HCT116 (cell line): Measurements from ENCODE around the gene ADD3. TPM values are rescaled to one million over a fixed set of nuclear protein-coding genes. Genes with fewer than 3 reads are reported as not detected.

ENCODE experiments used
- ATAC-seq: fragments of 200-7000 bp; cut with Tn5 transposase; 2 replicates; pipeline ENCODE4 v1.9.1; 2020; ENCODE audit warnings: mild to moderate bottlenecking, moderate library complexity
- BruUV-seq: library from RNA; stranded (reverse); fragments of 400-500 nt; replicated peaks from 2 replicates; lab custom pipeline; 2021; lab: Mats Ljungman, UMichigan
- CTCF ChIA-PET: fragments of 300-600 bp; sonication (Branson Sonifier 250); formaldehyde crosslinking; loops from one replicate; lab custom pipeline; 2021; ENCODE audit warnings: antibody characterized with exemption; lab: Charles Lee
- POLR2A ChIA-PET: fragments of 300-600, 350-600 bp; sonication (Branson Sonifier 250); formaldehyde crosslinking; loops from one replicate; lab custom pipeline; 2021; ENCODE audit warnings: antibody characterized with exemption; lab: Charles Lee
- RAD21 ChIA-PET, 2 experiments: fragments of 300-600 bp; sonication (Branson Sonifier 250); formaldehyde crosslinking; loops; one replicate each; lab custom pipeline; 2023; ENCODE audit warnings: low total read pairs in 2 of 2; ENCODE audit not compliant: uncharacterized antibody in 2 of 2, unreplicated experiment in 2 of 2, low non-redundant PET in 1 of 2; lab: Charles Lee
- DNase-seq: peaks from one replicate; pipeline ENCODE4 v3.0.0-alpha.2; 2010; ENCODE audit warnings: low read depth, low spot score
- H2AFZ ChIP-seq: fragments of 200-600 bp; shearing (Covaris generic), sonication (generic); 2 replicates; pipeline ENCODE4 v1.6.1; 2017; ENCODE audit warnings: low read depth, mixed run types, mixed read lengths, antibody characterized with exemption, low read length; ENCODE audit not compliant: poor library complexity, severe bottlenecking
- H3K27ac ChIP-seq: 2 replicates; pipeline ENCODE4 v1.5.1; 2012; ENCODE audit warnings: low read depth, low read length
- H3K27me3 ChIP-seq: fragments of 200-600 bp; sonication (generic); 2 replicates; pipeline ENCODE4 v1.6.1; 2016; ENCODE audit warnings: mixed run types, low read length, mixed read lengths; ENCODE audit not compliant: insufficient read depth
- H3K36me3 ChIP-seq, 2 experiments: fragments of 200-500 bp in 1 of 2; fragments of 200-600 bp in 1 of 2; sonication (Bioruptor generic) in 1 of 2; sonication (generic) in 1 of 2; 2 replicates each; pipeline versions ENCODE4 v1.5.1 to v1.6.1; 2014 to 2016; ENCODE audit warnings: low read length in 2 of 2, inconsistent platforms in 1 of 2, mixed read lengths in 1 of 2, mixed run types in 1 of 2; ENCODE audit not compliant: insufficient read depth in 2 of 2, control insufficient read depth in 1 of 2
- H3K4me1 ChIP-seq, 2 experiments: fragments of 200-600 bp in 1 of 2; sonication (generic) in 1 of 2; 2 replicates each; pipeline versions ENCODE4 v1.5.1 to v1.6.1; 2012 to 2017; ENCODE audit warnings: low read length in 2 of 2, inconsistent platforms in 1 of 2, mild to moderate bottlenecking in 1 of 2, mixed read lengths in 1 of 2, mixed run types in 1 of 2, moderate library complexity in 1 of 2; ENCODE audit not compliant: insufficient read depth in 2 of 2, control insufficient read depth in 1 of 2
- H3K4me2 ChIP-seq: fragments of 200-600 bp; sonication (generic); 2 replicates; pipeline ENCODE4 v1.6.1; 2017; ENCODE audit warnings: mixed run types, low read length, mixed read lengths
- H3K4me3 ChIP-seq, 2 experiments: fragments of 200-600 bp in 1 of 2; sonication (generic) in 1 of 2; replicated peaks in 1 of 2; 2 replicates each; pipeline ENCODE4 v1.5.1; 2011 to 2016; ENCODE audit warnings: low read length in 2 of 2, control low read depth in 1 of 2, low read depth in 1 of 2, mild to moderate bottlenecking in 1 of 2, mixed read lengths in 1 of 2, mixed run types in 1 of 2
- H3K79me2 ChIP-seq: fragments of 200-600 bp; sonication (generic); 2 replicates; pipeline ENCODE4 v1.6.1; 2017; ENCODE audit warnings: mild to moderate bottlenecking, mixed run types, low read length, moderate library complexity, mixed read lengths; ENCODE audit not compliant: insufficient read depth
- H3K9ac ChIP-seq: fragments of 200-600 bp; sonication (generic); 2 replicates; pipeline ENCODE4 v1.6.1; 2016; ENCODE audit warnings: low read length, mixed read lengths
- H3K9me2 ChIP-seq: fragments of 200-600 bp; sonication (generic), shearing (Covaris generic); 2 replicates; pipeline ENCODE4 v1.6.1; 2017; ENCODE audit warnings: mixed run types, mild to moderate bottlenecking, moderate library complexity; ENCODE audit not compliant: insufficient read depth
- H3K9me3 ChIP-seq, 2 experiments: fragments of 200-500 bp in 1 of 2; fragments of 200-600 bp in 1 of 2; sonication (Bioruptor generic) in 1 of 2; sonication (generic) in 1 of 2; 2 replicates each; pipeline ENCODE4 v1.6.1; 2014 to 2017; ENCODE audit warnings: low read length in 2 of 2, mixed read lengths in 2 of 2, inconsistent platforms in 1 of 2, low read depth in 1 of 2, mild to moderate bottlenecking in 1 of 2, mixed run types in 1 of 2, moderate library complexity in 1 of 2; ENCODE audit not compliant: control insufficient read depth in 1 of 2, insufficient read depth in 1 of 2
- H4K20me1 ChIP-seq: fragments of 200-600 bp; sonication (generic), shearing (Covaris generic); 2 replicates; pipeline ENCODE4 v1.6.1; 2017; ENCODE audit warnings: mixed run types, mild to moderate bottlenecking, moderate library complexity; ENCODE audit not compliant: insufficient read depth
- CBX3 ChIP-seq: IDR thresholded peaks from 2 replicates; pipeline ENCODE4 v1.6.1; 2012; ENCODE audit warnings: low read depth
- CTCF ChIP-seq, 3 experiments: fragments of 200-600 bp in 1 of 3; sonication (generic) in 1 of 3; IDR thresholded peaks in 2 of 3; conservative IDR thresholded peaks in 1 of 3; 2 replicates each; pipeline ENCODE4 v1.5.1; 2012 to 2017; ENCODE audit warnings: low read depth in 2 of 3, low read length in 2 of 3, antibody characterized with exemption in 1 of 3, borderline replicate concordance in 1 of 3, control low read depth in 1 of 3, mild to moderate bottlenecking in 1 of 3, mixed read lengths in 1 of 3, mixed run types in 1 of 3, moderate library complexity in 1 of 3; ENCODE audit not compliant: insufficient read depth in 1 of 3
- EGR1 ChIP-seq: IDR thresholded peaks from 2 replicates; pipeline ENCODE4 v1.6.1; 2012; ENCODE audit warnings: low read depth
- ELF1 ChIP-seq: IDR thresholded peaks from 2 replicates; pipeline ENCODE4 v1.6.1; 2012; ENCODE audit warnings: low read depth, borderline replicate concordance
- FOSL1 ChIP-seq: IDR thresholded peaks from 2 replicates; pipeline ENCODE4 v1.6.1; 2012; ENCODE audit warnings: low read depth
- MAX ChIP-seq: IDR thresholded peaks from 2 replicates; pipeline ENCODE4 v1.6.1; 2012
- REST ChIP-seq: IDR thresholded peaks from 2 replicates; pipeline ENCODE4 v1.6.1; 2012; ENCODE audit warnings: low read depth
- SIN3A ChIP-seq: IDR thresholded peaks from 2 replicates; pipeline ENCODE4 v1.6.1; 2012; ENCODE audit warnings: low read depth
- SP1 ChIP-seq: IDR thresholded peaks from 2 replicates; pipeline ENCODE4 v1.6.1; 2012; ENCODE audit warnings: low read depth
- SRF ChIP-seq: IDR thresholded peaks from 2 replicates; pipeline ENCODE4 v1.6.1; 2012; ENCODE audit warnings: low read depth
- ZBTB33 ChIP-seq: IDR thresholded peaks from 2 replicates; pipeline ENCODE4 v1.6.1; 2011; ENCODE audit warnings: mild to moderate bottlenecking, low read length, moderate library complexity; ENCODE audit not compliant: insufficient replicate concordance; ENCODE audit errors: extremely low read depth
- intact Hi-C: fragments of 100-400 bp; cut with micrococcal nuclease; formaldehyde crosslinking; loops from 2 replicates; pipeline ENCODE4 v1.10.0; 2022
- total RNA-seq: library from RNA; stranded (reverse); gene quantifications from one replicate; pipeline ENCODE4 v1.2.1, GENCODE V29; 2021; ENCODE audit not compliant: unreplicated experiment

Gene ADD3
- total RNA-seq, 1 experiment from 2014 or later: 41.1 TPM

GRCh38 chr10:109973326-109973829 is 34.4 kb upstream of the ADD3 start:
- H3K27me3 ChIP-seq: no peaks in the 10 kb centered on the region
- intact Hi-C loops: no loop called here
- ChIA-PET RAD21 (no interaction called here), CTCF (no interaction called here), POLR2A (no interaction called here)
- no peak overlapping the region for H3K9ac ChIP-seq
- BruUV-seq: no TSS peak
- H3K4me3 ChIP-seq: no peak overlapping the region
- H3K27ac ChIP-seq: no peak overlapping the region
- H3K4me2 ChIP-seq: no peak overlapping the region
- H3K36me3 ChIP-seq: no peaks in the 10 kb centered on the region
- no peaks in the 10 kb centered on the region for H4K20me1 ChIP-seq
- no peaks in the 10 kb centered on the region for H3K4me1 ChIP-seq
- no peaks in the 10 kb centered on the region for H3K9me2 ChIP-seq
- H3K79me2 ChIP-seq: no peaks in the 10 kb centered on the region
- DNase-seq (no peak), ATAC-seq (peak; percentile 35; the same call in 1 of the 2 replicates)
- TF ChIP-seq CTCF (IDR thresholded peaks at IDR 0.05 in 2 of 3, conservative IDR thresholded peaks at IDR 0.05 in 1 of 3; ENCODE audit: borderline replicate concordance in 1 of 3, insufficient read depth in 1 of 3, low read depth in 2 of 3, low read length in 2 of 3): peak in 1 of 3 experiments; percentile 22; a peak in 1 of 6 replicates
- no peak for TF ChIP-seq SP1
- no peak overlapping the region for H2AFZ ChIP-seq
- H3K9me3 ChIP-seq: no peaks in the 10 kb centered on the region

GRCh38 chr10:109974504-109975191 is 33.1 kb upstream of the ADD3 start:
- ChIA-PET RAD21 (no interaction called here), POLR2A (no interaction called here), CTCF (no interaction called here)
- no peak for ATAC-seq
- Histone ChIP-seq H3K4me2 (no peak overlapping the region), H3K27ac (no peak overlapping the region), H2AFZ (no peak overlapping the region), H3K9ac (no peak overlapping the region), H3K36me3 (no peaks in the 10 kb centered on the region), H4K20me1 (no peaks in the 10 kb centered on the region), H3K79me2 (no peaks in the 10 kb centered on the region), H3K27me3 (no peaks in the 10 kb centered on the region), H3K4me3 (no peak overlapping the region), H3K9me2 (no peaks in the 10 kb centered on the region), H3K4me1 (no peaks in the 10 kb centered on the region), H3K9me3 (no peaks in the 10 kb centered on the region)
- intact Hi-C loops: no loop called here
- no peak for DNase-seq
- no TSS peak for BruUV-seq
- no peak for TF ChIP-seq EGR1
- TF ChIP-seq REST: no peak
- no peak for TF ChIP-seq FOSL1
- no peak for TF ChIP-seq MAX
- no peak for TF ChIP-seq SRF
- no peak for TF ChIP-seq CBX3
- TF ChIP-seq ELF1: no peak
- no peak for TF ChIP-seq ZBTB33
- no peak for TF ChIP-seq SIN3A
